ENCODE data around the gene ANKMY1. TPM values are rescaled to one million over a fixed set of nuclear protein-coding genes. Genes with fewer than 3 reads are reported as not detected.

ANKMY1 gene
- total RNA-seq, 3 donors from 2014 or later (not counting 1 experiment from before 2014, with no cell fraction given) = 43.8 to 51.5 (median 46.6) TPM

GRCh38 chr2:240568678-240569522 lies 11.1 kb upstream of the ANKMY1 start:
- peaks cover 64 to 73% of the 10 kb centered on the region in 2 donors for H3K4me1 Mint-ChIP-seq
- peak overlapping the region; percentile 77 to 84 for H3K27ac Mint-ChIP-seq
- H3K9me3 ChIP-seq (ENCODE audit: control insufficient read depth, insufficient read depth, low read length) = no peaks in the 10 kb centered on the region
- intact Hi-C loops (cut with micrococcal nuclease) = loop anchor here (1.0 to 10.0 kb wide), 4 partner anchors 9 to 873 kb away; partner anchors contain the start of genes DUSP28, HDLBP and SEPTIN2
- peaks cover 19% of the 10 kb centered on the region for H3K36me3 ChIP-seq (ENCODE audit: control insufficient read depth, insufficient read depth, low read length)
- peak overlapping the region; percentile 89 for H3K4me3 Mint-ChIP-seq
- H3K9me3 Mint-ChIP-seq = no peaks in the 10 kb centered on the region
- under 1% methylated on average over 93 of the region's 93 CpGs for WGBS (ENCODE audit: insufficient coverage)
- peak; percentile 3 to 31 (median 13) for ATAC-seq
- no peaks in the 10 kb centered on the region for H3K36me3 Mint-ChIP-seq
- H3K27ac ChIP-seq (ENCODE audit: low read length) = peak overlapping the region; percentile 27
- H3K27me3 ChIP-seq (ENCODE audit: control insufficient read depth, insufficient read depth, low read length) = no peaks in the 10 kb centered on the region
- H3K4me1 ChIP-seq (ENCODE audit: control insufficient read depth, insufficient read depth, low read length) = peaks cover 80% of the 10 kb centered on the region
- peak overlapping the region; percentile 58 for H3K4me3 ChIP-seq (ENCODE audit: low read length)
- DNase-seq = peak; percentile 64 to 89
- TF ChIP-seq CTCF (IDR thresholded peaks at IDR 0.05) = no peak
- no peaks in the 10 kb centered on the region for H3K27me3 Mint-ChIP-seq (ENCODE audit: low read depth in 2 of 2)

GRCh38 chr2:240567872-240568677 lies 10.3 kb upstream of the ANKMY1 start, which contains the start of gene RNPEPL1:
Gene RNPEPL1, plus strand, starts transcription at chr2:240568484. Its CDS starts 103 bp downstream, at chr2:240568587.
- H3K9me3 Mint-ChIP-seq = no peaks in the 10 kb centered on the region
- Histone ChIP-seq H3K9me3 (ENCODE audit: control insufficient read depth, insufficient read depth, low read length) (no peaks in the 10 kb centered on the region), H3K4me1 (ENCODE audit: control insufficient read depth, insufficient read depth, low read length) (peaks cover 88% of the 10 kb centered on the region), H3K27me3 (ENCODE audit: control insufficient read depth, insufficient read depth, low read length) (no peaks in the 10 kb centered on the region), H3K36me3 (ENCODE audit: control insufficient read depth, insufficient read depth, low read length) (peaks cover 15% of the 10 kb centered on the region), H3K27ac (ENCODE audit: low read length) (peak within 1 kb of the TSS; percentile 92), H3K4me3 (ENCODE audit: low read length) (peak within 1 kb of the TSS; percentile 76)
- no peaks in the 10 kb centered on the region for H3K27me3 Mint-ChIP-seq (ENCODE audit: low read depth in 2 of 2)
- peak within 1 kb of the TSS; percentile 96 for H3K4me3 Mint-ChIP-seq
- DNase-seq = peak; percentile 59 to 82
- H3K27ac Mint-ChIP-seq = peak within 1 kb of the TSS; percentile 99
- peak; percentile 16 to 41 (median 39) for ATAC-seq
- TF ChIP-seq CTCF (IDR thresholded peaks at IDR 0.05) = no peak
- WGBS (ENCODE audit: insufficient coverage) = under 1% methylated on average over 106 of the region's 106 CpGs
- H3K4me1 Mint-ChIP-seq = peaks cover 69 to 77% of the 10 kb centered on the region in 2 donors
- no peaks in the 10 kb centered on the region for H3K36me3 Mint-ChIP-seq
- intact Hi-C loops (cut with micrococcal nuclease) = loop anchor here (2.0 to 10.0 kb wide), 4 partner anchors 53 to 874 kb away; partner anchors contain the start of genes GPR35, HDLBP and SEPTIN2

- no peak for TF ChIP-seq CTCF (IDR thresholded peaks at IDR 0.05)
- 25% methylated on average over 26 of the region's 26 CpGs for WGBS (ENCODE audit: insufficient coverage)
- H3K36me3 Mint-ChIP-seq = no peaks in the 10 kb centered on the region
- intact Hi-C loops (cut with micrococcal nuclease) = loop anchor here (2.0 to 10.0 kb wide), 4 partner anchors 53 to 875 kb away; partner anchors contain the start of genes GPR35, HDLBP and SEPTIN2
- Histone ChIP-seq H3K4me3 (ENCODE audit: low read length) (peak overlapping the region; percentile 76), H3K36me3 (ENCODE audit: control insufficient read depth, insufficient read depth, low read length) (peaks cover 7% of the 10 kb centered on the region), H3K4me1 (ENCODE audit: control insufficient read depth, insufficient read depth, low read length) (peaks cover 87% of the 10 kb centered on the region), H3K27me3 (ENCODE audit: control insufficient read depth, insufficient read depth, low read length) (no peaks in the 10 kb centered on the region), H3K27ac (ENCODE audit: low read length) (peak overlapping the region; percentile 92), H3K9me3 (ENCODE audit: control insufficient read depth, insufficient read depth, low read length) (no peaks in the 10 kb centered on the region)
- H3K9me3 Mint-ChIP-seq = no peaks in the 10 kb centered on the region
- peak in 1 of 3 donors; percentile 4 for ATAC-seq
- peaks cover 69 to 79% of the 10 kb centered on the region in 2 donors for H3K4me1 Mint-ChIP-seq
- peak; percentile 55 to 72 for DNase-seq
- no peaks in the 10 kb centered on the region for H3K27me3 Mint-ChIP-seq (ENCODE audit: low read depth in 2 of 2)
- H3K27ac Mint-ChIP-seq = peak overlapping the region; percentile 99
- H3K4me3 Mint-ChIP-seq = peak overlapping the region; percentile 96
These were observed 9.5 kb upstream of the ANKMY1 start for GRCh38 chr2:240567137-240567871.

Measured in natural killer cell (primary cell).